ENCODE results near the gene VWA3A. TPM values are rescaled to one million over a fixed set of nuclear protein-coding genes. Genes with fewer than 3 reads are reported as not detected.
A peak's percentile ranks its signal among the peaks of the same experiment; 100 is the strongest.
"Not testable (repeated sequence)": the region's sequence is repeated elsewhere in the genome, so short reads cannot be mapped to it uniquely, and the experiment has no call there.

The VWA3A gene
- total RNA-seq, 1 donor from 2014 or later, result 0.10 TPM

GRCh38 chr16:22193063-22193411 is 100.7 kb downstream of the VWA3A start:
- Mint-ChIP-seq H3K4me3 (peak overlapping the region; percentile 88), H3K36me3 (ENCODE audit: low read depth) (peaks cover 6% of the 10 kb centered on the region), H3K9me3 (no peaks in the 10 kb centered on the region), H3K4me1 (ENCODE audit: low read depth) (peaks cover 73% of the 10 kb centered on the region), H3K27ac (peak overlapping the region; percentile 99), H3K27me3 (ENCODE audit: insufficient read depth) (peaks cover 4% of the 10 kb centered on the region)
- intact Hi-C loops (cut with micrococcal nuclease), result loop anchor here (10.0 kb wide), 1 partner anchor 548 kb away; no protein-coding TSS in a partner anchor
- no peak for DNase-seq (ENCODE audit: low spot score)

- DNase-seq (ENCODE audit: low spot score), result peak; percentile 19
- peaks cover 3% of the 10 kb centered on the region for H3K27me3 Mint-ChIP-seq (ENCODE audit: insufficient read depth)
- H3K4me3 Mint-ChIP-seq, result peak overlapping the region; percentile 83
- H3K9me3 Mint-ChIP-seq, result no peaks in the 10 kb centered on the region
- H3K36me3 Mint-ChIP-seq (ENCODE audit: low read depth), result peaks cover 5% of the 10 kb centered on the region
- intact Hi-C loops (cut with micrococcal nuclease), result loop anchor here (1.0 to 10.0 kb wide), 4 partner anchors 11 to 550 kb away; partner anchors contain the start of genes EEF2K and POLR3E
- H3K27ac Mint-ChIP-seq, result peak overlapping the region; percentile 95
- peaks cover 69% of the 10 kb centered on the region for H3K4me1 Mint-ChIP-seq (ENCODE audit: low read depth)
Observed at GRCh38 chr16:22194707-22195444, 102.5 kb downstream of the VWA3A start.

GRCh38 chr16:22195445-22195694 is 103.0 kb downstream of the VWA3A start:
- peaks cover 68% of the 10 kb centered on the region for H3K4me1 Mint-ChIP-seq (ENCODE audit: low read depth)
- H3K27me3 Mint-ChIP-seq (ENCODE audit: insufficient read depth), result peaks cover 2% of the 10 kb centered on the region
- no peaks in the 10 kb centered on the region for H3K9me3 Mint-ChIP-seq
- intact Hi-C loops (cut with micrococcal nuclease), result loop anchor here (1.0 to 10.0 kb wide), 4 partner anchors 11 to 551 kb away; partner anchors contain the start of genes EEF2K and POLR3E
- H3K27ac Mint-ChIP-seq, result peak overlapping the region; percentile 95
- no peak for DNase-seq (ENCODE audit: low spot score)
- H3K36me3 Mint-ChIP-seq (ENCODE audit: low read depth), result peaks cover 5% of the 10 kb centered on the region
- H3K4me3 Mint-ChIP-seq, result peak overlapping the region; percentile 83

- Mint-ChIP-seq H3K27ac (peak overlapping the region; percentile 95), H3K4me1 (ENCODE audit: low read depth) (peaks cover 68% of the 10 kb centered on the region), H3K4me3 (peak overlapping the region; percentile 83), H3K27me3 (ENCODE audit: insufficient read depth) (peaks cover 2% of the 10 kb centered on the region), H3K9me3 (no peaks in the 10 kb centered on the region), H3K36me3 (ENCODE audit: low read depth) (peaks cover 5% of the 10 kb centered on the region)
- intact Hi-C loops (cut with micrococcal nuclease), result loop anchor here (1.0 to 10.0 kb wide), 4 partner anchors 10 to 551 kb away; partner anchors contain the start of genes EEF2K and POLR3E
- peak; percentile 91 for DNase-seq (ENCODE audit: low spot score)
Observed at GRCh38 chr16:22195695-22196558, 103.6 kb downstream of the VWA3A start.

- peak overlapping the region; percentile 46 for H3K27ac Mint-ChIP-seq
- H3K27me3 Mint-ChIP-seq (ENCODE audit: insufficient read depth), result not testable (repeated sequence)
Observed at GRCh38 chr16:22196559-22197168, 104.3 kb downstream of the VWA3A start.

GRCh38 chr16:22198547-22199293 is 106.4 kb downstream of the VWA3A start:
- no peak overlapping the region for H3K4me3 Mint-ChIP-seq
- no peaks in the 10 kb centered on the region for H3K9me3 Mint-ChIP-seq
- no peak overlapping the region for H3K27ac Mint-ChIP-seq
- peaks cover 2% of the 10 kb centered on the region for H3K27me3 Mint-ChIP-seq (ENCODE audit: insufficient read depth)
- peaks cover 5% of the 10 kb centered on the region for H3K36me3 Mint-ChIP-seq (ENCODE audit: low read depth)
- intact Hi-C loops (cut with micrococcal nuclease), result loop anchor here (10.0 kb wide), 1 partner anchor 554 kb away; no protein-coding TSS in a partner anchor
- peaks cover 44% of the 10 kb centered on the region for H3K4me1 Mint-ChIP-seq (ENCODE audit: low read depth)
- no peak for DNase-seq (ENCODE audit: low spot score)

More at GRCh38 chr16:22196559-22197168, 104.3 kb downstream of the VWA3A start:
- H3K9me3 Mint-ChIP-seq; DNase-seq (ENCODE audit: low spot score); H3K36me3 Mint-ChIP-seq (ENCODE audit: low read depth): not testable (repeated sequence)
- intact Hi-C loops (cut with micrococcal nuclease), result loop anchor here (10.0 kb wide), 1 partner anchor 552 kb away; no protein-coding TSS in a partner anchor
- Mint-ChIP-seq H3K4me1 (ENCODE audit: low read depth) (peaks cover 64% of the 10 kb centered on the region), H3K4me3 (peak overlapping the region; percentile 83)

- Mint-ChIP-seq H3K27me3 (ENCODE audit: insufficient read depth) (no peaks in the 10 kb centered on the region), H3K27ac (no peak overlapping the region), H3K9me3 (no peaks in the 10 kb centered on the region), H3K4me3 (no peak overlapping the region), H3K4me1 (ENCODE audit: low read depth) (peaks cover 26% of the 10 kb centered on the region), H3K36me3 (ENCODE audit: low read depth) (peaks cover 1% of the 10 kb centered on the region)
- intact Hi-C loops (cut with micrococcal nuclease), result no loop called here
- DNase-seq (ENCODE audit: low spot score), result no peak
Observed at GRCh38 chr16:22202261-22202637, 109.9 kb downstream of the VWA3A start.

GRCh38 chr16:22203091-22203490 is 110.8 kb downstream of the VWA3A start:
- Mint-ChIP-seq H3K9me3 (no peaks in the 10 kb centered on the region), H3K27me3 (ENCODE audit: insufficient read depth) (no peaks in the 10 kb centered on the region), H3K4me1 (ENCODE audit: low read depth) (peaks cover 29% of the 10 kb centered on the region), H3K36me3 (ENCODE audit: low read depth) (peaks cover 5% of the 10 kb centered on the region), H3K4me3 (no peak overlapping the region), H3K27ac (no peak overlapping the region)
- no peak for DNase-seq (ENCODE audit: low spot score)
- intact Hi-C loops (cut with micrococcal nuclease), result no loop called here

- H3K4me3 Mint-ChIP-seq, result no peak overlapping the region
- H3K4me1 Mint-ChIP-seq (ENCODE audit: low read depth), result peaks cover 19% of the 10 kb centered on the region
- peaks cover 5% of the 10 kb centered on the region for H3K36me3 Mint-ChIP-seq (ENCODE audit: low read depth)
- H3K27me3 Mint-ChIP-seq (ENCODE audit: insufficient read depth), result no peaks in the 10 kb centered on the region
- no peak for DNase-seq (ENCODE audit: low spot score)
- intact Hi-C loops (cut with micrococcal nuclease), result no loop called here
- H3K9me3 Mint-ChIP-seq, result no peaks in the 10 kb centered on the region
- no peak overlapping the region for H3K27ac Mint-ChIP-seq
Observed at GRCh38 chr16:22204091-22204655, 111.8 kb downstream of the VWA3A start.

- intact Hi-C loops (cut with micrococcal nuclease), result loop anchor here (1.0 to 2.0 kb wide), 6 partner anchors 10 to 169 kb away; partner anchors contain the start of genes CDR2 and POLR3E
- H3K27me3 Mint-ChIP-seq (ENCODE audit: insufficient read depth), result no peaks in the 10 kb centered on the region
Observed at GRCh38 chr16:22205577-22206012, 113.3 kb downstream of the VWA3A start.

GRCh38 chr16:22206013-22206841 is 113.9 kb downstream of the VWA3A start, which contains the start of gene EEF2K:
Gene EEF2K (plus strand): TSS chr16:22206278. CDS start chr16:22225730, 19,452 bp downstream.
- Mint-ChIP-seq H3K36me3 (ENCODE audit: low read depth) (peaks cover 16% of the 10 kb centered on the region), H3K27ac (peak within 1 kb of the TSS; percentile 91), H3K4me1 (ENCODE audit: low read depth) (peaks cover 27% of the 10 kb centered on the region), H3K4me3 (peak within 1 kb of the TSS; percentile 91), H3K9me3 (no peaks in the 10 kb centered on the region), H3K27me3 (ENCODE audit: insufficient read depth) (no peaks in the 10 kb centered on the region)
- peak; percentile 77 for DNase-seq (ENCODE audit: low spot score)
- intact Hi-C loops (cut with micrococcal nuclease), result loop anchor here (1.0 to 2.0 kb wide), 6 partner anchors 11 to 169 kb away; partner anchors contain the start of genes CDR2 and POLR3E

More at GRCh38 chr16:22205577-22206012, 113.3 kb downstream of the VWA3A start:
- H3K4me3 Mint-ChIP-seq, result peak overlapping the region; percentile 91
- peaks cover 11% of the 10 kb centered on the region for H3K36me3 Mint-ChIP-seq (ENCODE audit: low read depth)
- H3K27ac Mint-ChIP-seq, result peak overlapping the region; percentile 76
- no peaks in the 10 kb centered on the region for H3K9me3 Mint-ChIP-seq
- DNase-seq (ENCODE audit: low spot score), result no peak
- H3K4me1 Mint-ChIP-seq (ENCODE audit: low read depth), result peaks cover 24% of the 10 kb centered on the region

Measured in activated T-helper 1 cell treated with anti-CD3 and anti-CD28 coated beads, Interleukin-12 subunit alpha, Interleukin-12 subunit beta, Interleukin-2, Interleukin-4 antibody, amounts not matched to agents 30 ng/mL and 10 ng/mL and 1 ng/mL, durations not matched to agents 14 hours and 24 hours and 36 hours (primary cell).